GM12878 (cell line): ENCODE results near the gene RECQL5. TPM values are rescaled to one million over a fixed set of nuclear protein-coding genes. Genes with fewer than 3 reads are reported as not detected.

ENCODE experiments used
- BCL11A ChIP-seq: IDR thresholded peaks from 2 replicates; pipeline ENCODE4 v1.6.1; 2011; ENCODE audit warnings: low read depth, low read length
- KDM1A ChIP-seq: fragments of 200-600 bp; sonication (generic); IDR thresholded peaks from 2 replicates; pipeline ENCODE4 v1.6.1; 2016; ENCODE audit warnings: borderline replicate concordance
- MXI1 ChIP-seq: fragments of 150-350 bp; IDR thresholded peaks from 2 replicates; pipeline ENCODE4 v1.6.1; 2011; ENCODE audit warnings: low read depth, mild to moderate bottlenecking, inconsistent platforms, low read length, improper control_type of control experiment
- polyA plus RNA-seq, 11 experiments: library from polyadenylated mRNA; depleted of rRNA in 4 of 11; unstranded in 6 of 11; stranded (reverse) in 5 of 11; fragments of >200 nt; fragmentation: Nextera tagmentation in 4 of 11; fragmentation: Illumina TruSeq in 1 of 11; extraction: Ambion mirVana in 4 of 11; extraction: Trizol in 1 of 11; gene quantifications; 1 replicate in 1 of 11; 2 replicates in 10 of 11; pipeline versions ENCODE4 v1.2.1 to v1.2.3, GENCODE V29; 2011 to 2016; ENCODE audit warnings: inconsistent platforms in 2 of 11, missing spikeins in 2 of 11, low read depth in 1 of 11
- total RNA-seq, 4 experiments: library from RNA; depleted of rRNA in 3 of 4; stranded (reverse); fragments of >200 nt in 3 of 4; fragmentation: Illumina TruSeq in 1 of 4; extraction: Trizol in 1 of 4; gene quantifications; 2 replicates each; pipeline versions ENCODE4 v1.2.1 to v1.2.3, GENCODE V29; 2013 to 2021
- TF ChIP-seq, protein P1 (sequence below): IDR thresholded peaks from 2 replicates; pipeline ENCODE4 v1.6.1; 2011; ENCODE audit warnings: low read depth, low read length, improper control_type of control experiment, borderline replicate concordance
- TF ChIP-seq, protein P2 (sequence below): IDR thresholded peaks from 2 replicates; pipeline ENCODE4 v1.6.1; 2011; ENCODE audit warnings: borderline replicate concordance, low read depth, mild to moderate bottlenecking, moderate library complexity, low read length; ENCODE audit not compliant: insufficient read depth, poor library complexity, severe bottlenecking
- TF ChIP-seq, protein P3 (sequence below): IDR thresholded peaks from 2 replicates; pipeline ENCODE4 v1.6.1; 2011; ENCODE audit warnings: low read depth, mild to moderate bottlenecking, low read length, moderate library complexity, borderline replicate concordance; ENCODE audit errors: extremely low read depth
- TF ChIP-seq, protein P4 (sequence below): fragments of 450-650 bp; IDR thresholded peaks from 2 replicates; pipeline ENCODE4 v1.6.1; 2017; ENCODE audit warnings: mild to moderate bottlenecking, moderate library complexity
- TF ChIP-seq, protein P5 (sequence below): fragments of 450-650 bp; IDR thresholded peaks from 2 replicates; pipeline ENCODE4 v1.6.1; 2017; ENCODE audit warnings: antibody characterized with exemption, mild to moderate bottlenecking, moderate library complexity

Gene RECQL5
- total and polyA plus RNA-seq, 10 of the 15 experiments (the other 5 are each of a cell fraction or from before 2014, with no cell fraction given) = 3.6 to 30.6 (median 20.1) TPM

DNA sequence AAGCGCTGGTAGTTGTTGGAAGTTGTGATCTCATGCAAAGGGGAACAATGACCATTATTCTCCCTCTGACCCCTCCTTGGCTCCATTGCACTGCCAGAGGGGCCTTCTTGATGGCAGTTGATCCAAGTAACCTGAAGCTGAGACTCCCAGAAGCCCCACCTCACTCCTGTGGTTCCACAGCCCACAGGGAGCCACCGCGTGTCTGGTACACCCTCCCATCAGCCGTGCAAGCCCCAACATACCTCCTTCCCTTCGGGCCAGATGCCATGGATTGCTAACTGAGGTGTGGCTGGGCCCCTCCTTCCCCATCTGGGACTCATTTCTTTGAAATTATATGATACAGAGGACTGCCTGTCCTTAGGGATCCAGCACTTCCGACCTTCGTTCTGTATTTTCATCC is 18.0 kb upstream of the RECQL5 start (continued):
- TF ChIP-seq, protein P1, sequence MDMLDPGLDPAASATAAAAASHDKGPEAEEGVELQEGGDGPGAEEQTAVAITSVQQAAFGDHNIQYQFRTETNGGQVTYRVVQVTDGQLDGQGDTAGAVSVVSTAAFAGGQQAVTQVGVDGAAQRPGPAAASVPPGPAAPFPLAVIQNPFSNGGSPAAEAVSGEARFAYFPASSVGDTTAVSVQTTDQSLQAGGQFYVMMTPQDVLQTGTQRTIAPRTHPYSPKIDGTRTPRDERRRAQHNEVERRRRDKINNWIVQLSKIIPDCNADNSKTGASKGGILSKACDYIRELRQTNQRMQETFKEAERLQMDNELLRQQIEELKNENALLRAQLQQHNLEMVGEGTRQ = no peak
- no peak for TF ChIP-seq KDM1A
- TF ChIP-seq, protein P2, sequence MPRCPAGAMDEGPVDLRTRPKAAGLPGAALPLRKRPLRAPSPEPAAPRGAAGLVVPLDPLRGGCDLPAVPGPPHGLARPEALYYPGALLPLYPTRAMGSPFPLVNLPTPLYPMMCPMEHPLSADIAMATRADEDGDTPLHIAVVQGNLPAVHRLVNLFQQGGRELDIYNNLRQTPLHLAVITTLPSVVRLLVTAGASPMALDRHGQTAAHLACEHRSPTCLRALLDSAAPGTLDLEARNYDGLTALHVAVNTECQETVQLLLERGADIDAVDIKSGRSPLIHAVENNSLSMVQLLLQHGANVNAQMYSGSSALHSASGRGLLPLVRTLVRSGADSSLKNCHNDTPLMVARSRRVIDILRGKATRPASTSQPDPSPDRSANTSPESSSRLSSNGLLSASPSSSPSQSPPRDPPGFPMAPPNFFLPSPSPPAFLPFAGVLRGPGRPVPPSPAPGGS = no peak
- TF ChIP-seq, protein P3, sequence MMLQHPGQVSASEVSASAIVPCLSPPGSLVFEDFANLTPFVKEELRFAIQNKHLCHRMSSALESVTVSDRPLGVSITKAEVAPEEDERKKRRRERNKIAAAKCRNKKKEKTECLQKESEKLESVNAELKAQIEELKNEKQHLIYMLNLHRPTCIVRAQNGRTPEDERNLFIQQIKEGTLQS = no peak
- TF ChIP-seq, protein P4, sequence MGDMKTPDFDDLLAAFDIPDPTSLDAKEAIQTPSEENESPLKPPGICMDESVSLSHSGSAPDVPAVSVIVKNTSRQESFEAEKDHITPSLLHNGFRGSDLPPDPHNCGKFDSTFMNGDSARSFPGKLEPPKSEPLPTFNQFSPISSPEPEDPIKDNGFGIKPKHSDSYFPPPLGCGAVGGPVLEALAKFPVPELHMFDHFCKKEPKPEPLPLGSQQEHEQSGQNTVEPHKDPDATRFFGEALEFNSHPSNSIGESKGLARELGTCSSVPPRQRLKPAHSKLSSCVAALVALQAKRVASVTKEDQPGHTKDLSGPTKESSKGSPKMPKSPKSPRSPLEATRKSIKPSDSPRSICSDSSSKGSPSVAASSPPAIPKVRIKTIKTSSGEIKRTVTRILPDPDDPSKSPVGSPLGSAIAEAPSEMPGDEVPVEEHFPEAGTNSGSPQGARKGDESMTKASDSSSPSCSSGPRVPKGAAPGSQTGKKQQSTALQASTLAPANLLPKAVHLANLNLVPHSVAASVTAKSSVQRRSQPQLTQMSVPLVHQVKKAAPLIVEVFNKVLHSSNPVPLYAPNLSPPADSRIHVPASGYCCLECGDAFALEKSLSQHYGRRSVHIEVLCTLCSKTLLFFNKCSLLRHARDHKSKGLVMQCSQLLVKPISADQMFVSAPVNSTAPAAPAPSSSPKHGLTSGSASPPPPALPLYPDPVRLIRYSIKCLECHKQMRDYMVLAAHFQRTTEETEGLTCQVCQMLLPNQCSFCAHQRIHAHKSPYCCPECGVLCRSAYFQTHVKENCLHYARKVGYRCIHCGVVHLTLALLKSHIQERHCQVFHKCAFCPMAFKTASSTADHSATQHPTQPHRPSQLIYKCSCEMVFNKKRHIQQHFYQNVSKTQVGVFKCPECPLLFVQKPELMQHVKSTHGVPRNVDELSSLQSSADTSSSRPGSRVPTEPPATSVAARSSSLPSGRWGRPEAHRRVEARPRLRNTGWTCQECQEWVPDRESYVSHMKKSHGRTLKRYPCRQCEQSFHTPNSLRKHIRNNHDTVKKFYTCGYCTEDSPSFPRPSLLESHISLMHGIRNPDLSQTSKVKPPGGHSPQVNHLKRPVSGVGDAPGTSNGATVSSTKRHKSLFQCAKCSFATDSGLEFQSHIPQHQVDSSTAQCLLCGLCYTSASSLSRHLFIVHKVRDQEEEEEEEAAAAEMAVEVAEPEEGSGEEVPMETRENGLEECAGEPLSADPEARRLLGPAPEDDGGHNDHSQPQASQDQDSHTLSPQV = no peak
- TF ChIP-seq BCL11A = no peak
- TF ChIP-seq, protein P5, sequence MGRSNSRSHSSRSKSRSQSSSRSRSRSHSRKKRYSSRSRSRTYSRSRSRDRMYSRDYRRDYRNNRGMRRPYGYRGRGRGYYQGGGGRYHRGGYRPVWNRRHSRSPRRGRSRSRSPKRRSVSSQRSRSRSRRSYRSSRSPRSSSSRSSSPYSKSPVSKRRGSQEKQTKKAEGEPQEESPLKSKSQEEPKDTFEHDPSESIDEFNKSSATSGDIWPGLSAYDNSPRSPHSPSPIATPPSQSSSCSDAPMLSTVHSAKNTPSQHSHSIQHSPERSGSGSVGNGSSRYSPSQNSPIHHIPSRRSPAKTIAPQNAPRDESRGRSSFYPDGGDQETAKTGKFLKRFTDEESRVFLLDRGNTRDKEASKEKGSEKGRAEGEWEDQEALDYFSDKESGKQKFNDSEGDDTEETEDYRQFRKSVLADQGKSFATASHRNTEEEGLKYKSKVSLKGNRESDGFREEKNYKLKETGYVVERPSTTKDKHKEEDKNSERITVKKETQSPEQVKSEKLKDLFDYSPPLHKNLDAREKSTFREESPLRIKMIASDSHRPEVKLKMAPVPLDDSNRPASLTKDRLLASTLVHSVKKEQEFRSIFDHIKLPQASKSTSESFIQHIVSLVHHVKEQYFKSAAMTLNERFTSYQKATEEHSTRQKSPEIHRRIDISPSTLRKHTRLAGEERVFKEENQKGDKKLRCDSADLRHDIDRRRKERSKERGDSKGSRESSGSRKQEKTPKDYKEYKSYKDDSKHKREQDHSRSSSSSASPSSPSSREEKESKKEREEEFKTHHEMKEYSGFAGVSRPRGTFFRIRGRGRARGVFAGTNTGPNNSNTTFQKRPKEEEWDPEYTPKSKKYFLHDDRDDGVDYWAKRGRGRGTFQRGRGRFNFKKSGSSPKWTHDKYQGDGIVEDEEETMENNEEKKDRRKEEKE = no peak
- TF ChIP-seq MXI1 = no peak
